Activated CD4-positive, alpha-beta T cell treated with anti-CD3 and anti-CD28 coated beads for 1 hour (primary cell): ENCODE data around the gene WLS.

Source experiments
- DNase-seq: peaks from one replicate; pipeline ENCODE4 v3.0.0-alpha.2; 2020

WLS gene

GRCh38 chr1:68225781-68226180 lies 6.5 kb downstream of the WLS start:
- DNase-seq, result no peak

DNA sequence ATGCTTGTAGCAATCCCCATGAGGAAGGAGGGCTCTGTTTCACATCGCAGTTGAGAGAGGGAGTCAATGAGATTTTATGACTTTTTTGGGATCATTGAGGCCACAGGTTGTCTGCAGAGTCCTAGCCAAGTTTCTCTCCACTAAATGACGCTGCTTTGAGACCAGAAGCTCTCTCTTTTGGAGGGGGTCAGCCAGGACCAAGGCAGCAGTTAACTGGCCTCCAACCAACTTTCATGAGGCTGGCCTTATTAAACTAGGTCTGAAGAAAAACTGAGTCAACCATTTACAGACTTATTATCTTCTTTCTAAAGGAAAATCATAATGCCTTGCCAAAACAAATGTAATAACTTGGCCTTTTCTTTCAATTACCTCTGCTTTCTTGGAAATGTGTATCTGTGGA lies 8.6 kb downstream of the WLS start:
- DNase-seq, result no peak

DNA sequence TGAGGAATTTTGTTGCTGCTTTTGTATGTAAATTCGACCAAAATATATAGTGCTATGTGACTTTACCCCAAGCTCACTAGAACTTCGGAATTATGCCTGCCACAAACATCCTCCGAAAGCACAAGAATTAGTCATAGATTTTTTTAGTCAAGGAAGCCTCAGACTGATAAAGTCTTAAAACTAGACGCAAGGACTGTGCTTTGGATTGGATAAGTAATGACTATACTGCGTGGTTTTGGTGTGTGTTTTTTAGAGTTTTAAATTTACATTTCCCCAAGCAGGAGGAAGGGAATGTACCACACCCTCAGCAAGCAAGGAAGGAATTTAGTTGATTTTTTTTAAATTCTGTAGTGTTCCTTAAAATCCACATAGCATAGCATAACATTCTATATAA lies 10.3 kb downstream of the WLS start:
- no peak for DNase-seq

GRCh38 chr1:68221001-68221979 lies 11.0 kb downstream of the WLS start:
- no peak for DNase-seq

- DNase-seq, result no peak
Observed at GRCh38 chr1:68220420-68220819, 11.9 kb downstream of the WLS start.

GRCh38 chr1:68218490-68218889 lies 13.8 kb downstream of the WLS start:
- no peak for DNase-seq

- DNase-seq, result no peak
Observed at GRCh38 chr1:68217618-68218017, 14.7 kb downstream of the WLS start.

DNA sequence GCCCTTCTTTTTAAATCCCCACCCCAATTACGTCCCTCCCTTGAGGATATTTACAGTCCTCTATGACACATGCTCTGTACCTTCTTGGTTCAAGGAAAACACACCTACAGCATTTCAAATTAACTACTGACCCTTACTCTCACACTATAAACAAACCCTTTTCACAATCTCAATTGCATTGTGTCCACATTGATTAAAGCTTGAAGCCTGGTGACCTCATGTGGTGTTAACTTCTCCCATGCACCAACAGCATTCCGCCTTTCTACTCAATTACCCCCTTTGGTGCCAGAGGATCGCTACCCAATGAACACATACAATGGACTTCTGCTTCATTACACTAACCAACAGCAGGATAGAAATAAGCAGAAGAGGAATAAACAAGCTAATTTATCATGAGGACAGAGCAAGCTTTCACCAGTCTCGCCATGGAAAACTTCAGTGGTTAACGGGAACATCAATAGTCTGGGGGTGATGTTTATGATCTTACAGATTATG lies 15.2 kb downstream of the WLS start:
- no peak for DNase-seq

GRCh38 chr1:68216089-68216772 lies 16.1 kb downstream of the WLS start:
- DNase-seq, result no peak

DNA sequence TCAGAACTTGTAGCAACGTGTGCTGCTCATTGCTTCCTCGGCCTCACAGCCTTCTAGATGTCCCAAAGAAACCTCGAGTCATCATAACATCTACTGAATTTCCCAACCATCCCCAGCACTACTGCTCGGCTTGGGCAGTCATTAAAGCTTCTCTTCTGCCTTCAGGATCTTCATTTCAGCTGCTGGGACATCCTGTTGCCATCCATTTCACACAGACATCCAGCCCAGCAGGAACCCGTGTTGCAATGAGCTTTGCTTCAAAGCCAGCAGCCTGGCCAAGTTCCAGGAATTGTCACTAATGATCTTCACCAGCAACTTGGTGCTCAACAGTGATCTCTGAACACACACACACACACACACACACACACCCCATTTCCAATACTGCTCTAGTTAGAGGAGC lies 18.5 kb downstream of the WLS start:
- DNase-seq, result no peak

GRCh38 chr1:68211761-68212380 lies 20.5 kb downstream of the WLS start:
- DNase-seq, result no peak

DNA sequence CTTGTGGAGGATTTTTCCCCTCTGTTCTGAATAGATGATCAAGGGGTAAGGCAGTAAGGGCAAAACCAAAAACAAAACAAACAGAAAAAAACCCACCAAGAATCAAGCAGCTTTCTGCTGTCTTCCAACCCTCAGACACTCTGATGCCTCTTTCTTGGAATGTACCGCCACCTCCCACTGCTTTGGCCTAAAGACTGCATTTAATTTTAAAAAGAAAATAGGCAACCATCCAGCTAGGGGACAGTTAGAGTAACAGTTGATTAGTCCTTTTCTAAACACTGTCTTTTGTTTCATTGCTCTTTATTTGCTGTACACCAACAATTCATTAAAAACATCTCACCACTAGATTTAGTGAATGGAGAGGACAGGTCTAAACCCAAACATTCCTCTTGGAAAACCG lies 21.5 kb downstream of the WLS start:
- no peak for DNase-seq

- DNase-seq, result no peak
Observed at GRCh38 chr1:68210027-68210426, 22.3 kb downstream of the WLS start.

- DNase-seq, result no peak
Observed at GRCh38 chr1:68206848-68207689, 25.3 kb downstream of the WLS start.

DNA sequence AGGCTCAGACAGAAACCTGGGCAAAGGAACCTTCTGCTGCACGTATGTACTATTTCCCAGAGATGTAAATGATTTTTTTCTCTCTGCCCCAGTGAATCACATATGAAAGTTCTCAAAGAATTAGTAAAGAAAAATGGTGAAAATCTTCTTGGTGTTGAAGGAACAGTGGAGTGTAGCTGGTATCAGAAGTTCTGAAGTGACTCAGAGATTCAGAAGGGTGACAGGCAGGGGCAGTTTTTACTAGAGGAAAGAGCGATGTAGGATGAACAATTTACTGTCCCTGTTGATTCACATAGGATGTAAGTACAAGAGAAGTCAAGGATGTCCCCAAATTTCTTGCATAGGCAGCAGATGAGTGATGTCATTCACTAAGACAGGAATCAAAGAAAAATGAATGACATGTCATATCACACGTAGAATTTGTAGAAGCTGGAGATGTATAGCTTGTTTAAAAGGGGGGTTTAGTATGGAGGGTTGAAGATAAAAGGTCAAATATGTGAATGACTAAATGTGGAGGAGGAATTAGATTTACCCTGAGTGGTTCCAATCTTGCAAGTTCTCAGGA lies 26.4 kb downstream of the WLS start:
- DNase-seq, result no peak

DNA sequence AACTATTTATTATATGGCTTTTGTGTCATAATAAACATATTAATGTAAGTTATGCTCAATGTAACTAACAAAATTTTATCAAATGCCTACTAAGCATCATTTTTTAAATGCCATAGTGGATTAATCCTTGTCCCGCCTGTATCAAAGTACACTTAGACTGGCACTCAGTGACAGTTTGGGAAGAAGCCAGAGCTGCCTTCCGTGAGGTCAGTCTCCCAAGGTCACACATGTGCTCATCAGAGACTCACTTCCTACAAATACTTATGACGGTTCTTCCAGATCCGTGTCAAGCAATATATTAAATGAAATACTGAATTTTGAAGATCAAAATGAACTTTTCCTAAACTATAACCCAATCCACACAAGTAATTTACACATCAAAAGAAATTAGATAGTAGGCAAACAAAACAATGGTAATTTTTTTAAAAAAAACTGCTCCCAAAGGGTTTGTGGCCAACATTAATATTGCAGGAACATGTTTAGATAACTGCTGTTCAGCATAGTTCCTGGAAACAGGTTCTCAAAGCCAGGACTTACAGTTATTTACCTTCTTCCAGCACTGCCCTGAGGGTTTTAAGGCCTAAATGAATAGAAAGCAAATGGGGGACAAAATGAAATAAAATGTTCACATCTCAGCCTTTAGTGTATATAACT lies 27.2 kb downstream of the WLS start:
- DNase-seq, result no peak

DNA sequence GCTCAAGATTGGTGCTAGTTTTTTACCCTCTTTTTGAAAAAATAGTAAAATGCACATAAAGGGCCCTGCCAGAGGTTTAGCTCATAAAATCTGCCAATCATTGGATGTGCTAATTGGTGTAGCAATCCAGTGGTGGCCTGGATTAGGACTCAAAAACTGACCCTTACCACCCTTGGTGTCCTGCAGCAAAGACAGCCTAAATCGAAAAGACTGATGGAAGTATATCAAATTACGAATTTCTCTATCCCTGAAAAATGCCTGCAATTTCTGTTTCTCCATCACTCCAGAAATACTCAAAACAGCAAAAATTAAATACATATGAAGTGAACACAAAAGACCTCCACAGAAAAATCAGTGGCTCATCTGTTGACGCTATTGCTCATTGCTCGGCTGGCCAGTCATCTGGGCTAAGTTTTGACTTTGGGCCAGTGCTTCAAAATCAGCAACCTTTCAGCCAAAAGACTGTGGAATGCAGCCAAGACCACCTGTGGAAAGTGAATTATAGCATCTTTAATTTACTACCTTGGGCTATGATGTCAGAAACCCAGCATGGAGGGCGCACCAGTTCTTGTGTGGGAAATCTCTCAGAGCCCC lies 30.0 kb downstream of the WLS start:
- no peak for DNase-seq

- no peak for DNase-seq
Observed at GRCh38 chr1:68201546-68202238, 30.6 kb downstream of the WLS start.

- DNase-seq, result no peak
Observed at GRCh38 chr1:68199603-68200002, 32.7 kb downstream of the WLS start.

- DNase-seq, result no peak
Observed at GRCh38 chr1:68198752-68199151, 33.6 kb downstream of the WLS start.

DNA sequence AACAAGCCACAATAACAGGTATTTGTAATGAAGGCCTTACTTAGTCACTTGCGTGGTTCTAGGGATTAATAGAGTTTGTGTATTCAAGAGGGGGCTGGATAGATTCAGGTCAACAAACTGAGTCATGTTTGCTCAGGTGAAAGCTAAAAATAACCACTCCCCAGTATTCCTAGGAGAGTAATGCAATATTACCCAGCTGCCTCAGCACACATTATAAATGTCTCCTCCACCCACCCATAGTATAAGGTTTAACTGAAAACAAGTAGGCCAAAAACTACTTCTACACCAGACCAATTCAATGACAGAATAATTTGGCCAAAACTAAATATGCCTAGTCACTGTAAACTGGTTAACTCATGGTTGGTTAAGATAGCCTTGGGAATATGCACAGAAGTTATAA lies 34.4 kb downstream of the WLS start:
- DNase-seq, result no peak
